Immature natural killer cell (primary cell): ENCODE data around the gene GABARAPL2. TPM values are rescaled to one million over a fixed set of nuclear protein-coding genes. Genes with fewer than 3 reads are reported as not detected.
"Not testable (repeated sequence)": the region's sequence is repeated elsewhere in the genome, so short reads cannot be mapped to it uniquely, and the experiment has no call there.

Experiments
- DNase-seq, 3 donors: peaks; one replicate each; pipeline ENCODE4 v3.0.0; 2022; ENCODE audit warnings: mixed read lengths in 1 of 3
- H3K27ac Mint-ChIP-seq, 6 donors: one replicate each; pipeline ENCODE4 v1.8.0; 2020; ENCODE audit warnings: mixed read lengths in 6 of 6, mild to moderate bottlenecking in 5 of 6, inconsistent platforms in 4 of 6, moderate library complexity in 3 of 6
- H3K27me3 Mint-ChIP-seq, 3 donors: one replicate each; pipeline ENCODE4 v1.8.0; 2020 to 2021; ENCODE audit warnings: low read depth in 3 of 3, mild to moderate bottlenecking in 3 of 3, mixed read lengths in 3 of 3, moderate library complexity in 3 of 3, inconsistent platforms in 1 of 3
- H3K36me3 Mint-ChIP-seq, 3 donors: one replicate each; pipeline ENCODE4 v1.8.0; 2020; ENCODE audit warnings: mixed read lengths in 3 of 3, inconsistent platforms in 2 of 3, mild to moderate bottlenecking in 2 of 3
- H3K4me1 Mint-ChIP-seq, 2 donors: one replicate each; pipeline ENCODE4 v1.8.0; 2020; ENCODE audit warnings: inconsistent platforms in 2 of 2, mild to moderate bottlenecking in 2 of 2, mixed read lengths in 2 of 2, moderate library complexity in 1 of 2
- H3K4me3 Mint-ChIP-seq, 5 donors: one replicate each; pipeline ENCODE4 v1.8.0; 2020; ENCODE audit warnings: mild to moderate bottlenecking in 5 of 5, mixed read lengths in 5 of 5, inconsistent platforms in 3 of 5, moderate library complexity in 3 of 5
- H3K9me3 Mint-ChIP-seq, 6 donors: one replicate each; pipeline ENCODE4 v1.8.0; 2020; ENCODE audit warnings: mild to moderate bottlenecking in 6 of 6, mixed read lengths in 6 of 6, inconsistent platforms in 4 of 6, moderate library complexity in 3 of 6
- polyA plus RNA-seq, 3 donors: library from polyadenylated mRNA; unstranded; fragments of 300-500 nt; fragmentation: Illumina TruSeq; gene quantifications; one replicate each; pipeline ENCODE4 v1.2.3, GENCODE V29; 2021

GABARAPL2 gene
- polyA plus RNA-seq, 3 donors from 2014 or later, result 204 to 272 (median 269) TPM

DNA sequence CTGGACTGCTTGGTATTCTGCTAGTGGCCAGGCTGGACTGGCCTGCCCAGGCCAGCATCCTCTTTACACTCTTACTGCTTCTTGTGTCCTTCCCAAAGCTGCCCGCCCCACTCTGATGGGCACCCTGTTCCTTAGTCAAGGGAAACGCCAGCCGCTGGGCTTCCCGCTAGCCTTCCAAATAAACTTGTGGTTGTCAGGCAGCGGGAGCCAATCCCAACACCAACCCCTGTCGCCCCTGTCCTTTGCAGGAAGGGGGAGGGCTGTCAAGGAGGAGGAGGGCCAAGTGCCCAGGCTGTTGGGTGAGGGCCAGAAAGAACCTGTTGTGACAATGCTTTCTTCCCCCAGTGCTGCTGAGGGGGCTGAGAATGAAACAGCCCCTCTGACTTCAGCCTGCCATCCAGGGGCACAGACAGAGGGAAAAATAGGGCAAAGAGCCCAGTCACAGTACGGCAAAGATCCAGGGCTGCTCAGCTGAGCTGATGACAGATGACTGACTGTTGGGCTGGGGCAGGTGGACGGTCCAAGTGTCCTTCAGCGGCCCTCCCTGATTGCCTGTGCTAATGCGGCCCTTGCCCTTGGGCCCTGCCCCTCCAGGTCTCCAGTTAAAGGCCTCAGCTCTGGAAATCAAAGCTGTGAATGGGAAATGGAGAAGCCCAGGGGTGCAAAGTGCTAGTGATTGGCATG lies 27.2 kb upstream of the GABARAPL2 start:
- H3K27me3 Mint-ChIP-seq, H3K9me3 Mint-ChIP-seq, H3K4me3 Mint-ChIP-seq, H3K4me1 Mint-ChIP-seq, DNase-seq, H3K36me3 Mint-ChIP-seq, H3K27ac Mint-ChIP-seq: not testable (repeated sequence)

DNA sequence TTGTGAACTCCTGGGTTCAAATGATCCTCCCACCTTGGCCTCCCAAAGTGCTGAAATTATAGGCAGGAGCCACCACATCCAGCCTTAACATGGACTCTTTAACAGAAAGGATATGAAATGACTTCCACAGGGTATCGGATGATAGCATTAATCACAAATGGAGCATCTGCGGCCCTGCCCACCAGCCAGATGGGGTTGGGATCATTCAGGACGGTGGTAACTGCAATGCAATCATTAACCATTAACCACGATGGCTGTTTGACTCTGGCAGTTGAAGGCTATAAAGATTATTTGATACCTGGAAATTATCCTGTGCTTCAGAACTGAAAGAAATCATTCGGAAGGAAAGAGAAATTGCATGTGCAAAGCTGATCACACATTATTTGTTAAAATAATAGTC lies 24.9 kb upstream of the GABARAPL2 start:
- Mint-ChIP-seq H3K27me3 (peaks cover 0 to 2% (median 0%) of the 10 kb centered on the region in 3 donors), H3K4me3 (no peak overlapping the region), H3K27ac (no peak overlapping the region), H3K36me3 (no peaks in the 10 kb centered on the region), H3K9me3 (no peaks in the 10 kb centered on the region), H3K4me1 (no peaks in the 10 kb centered on the region)
- no peak for DNase-seq

DNA sequence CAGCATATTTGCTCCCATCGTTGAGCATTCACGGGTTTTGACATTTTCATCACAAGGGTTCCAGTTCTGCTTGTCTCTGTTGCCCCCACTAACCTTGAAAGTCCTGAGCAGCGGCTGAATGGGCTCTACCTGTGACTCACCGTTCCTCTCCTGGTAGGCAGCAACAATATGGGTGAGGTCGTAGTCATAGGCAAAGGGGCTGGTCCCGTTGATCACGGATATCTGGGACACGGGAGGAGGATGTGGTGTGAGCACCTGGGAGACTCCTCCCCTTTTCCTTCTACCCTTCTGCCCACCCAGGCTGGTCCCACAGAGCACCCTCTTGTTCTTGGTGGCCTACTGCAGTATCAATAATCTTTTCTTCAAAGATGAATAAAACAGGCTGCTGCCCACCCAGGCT lies 23.7 kb upstream of the GABARAPL2 start:
- H3K27ac Mint-ChIP-seq, H3K4me3 Mint-ChIP-seq, H3K9me3 Mint-ChIP-seq, H3K27me3 Mint-ChIP-seq, DNase-seq, H3K36me3 Mint-ChIP-seq, H3K4me1 Mint-ChIP-seq: not testable (repeated sequence)

DNA sequence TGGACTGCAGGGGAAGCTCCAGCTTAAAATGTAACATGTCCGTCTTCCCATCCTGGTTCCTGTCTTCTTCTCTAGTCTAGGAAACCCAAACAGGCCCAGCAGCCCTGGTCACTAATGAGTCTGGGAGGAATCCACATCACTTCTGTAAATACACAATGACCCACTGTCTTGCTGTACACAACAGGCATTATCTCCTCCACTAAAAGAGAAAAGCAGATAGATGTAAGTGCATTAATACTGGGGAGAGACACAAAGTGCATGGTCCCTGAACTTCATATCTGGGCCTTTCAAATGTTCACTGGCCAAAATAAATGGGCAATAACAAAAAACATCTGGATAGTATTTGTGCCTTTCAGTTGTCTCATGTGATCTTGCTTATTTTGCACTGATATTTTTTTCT lies 20.3 kb upstream of the GABARAPL2 start:
- H3K27ac Mint-ChIP-seq, H3K36me3 Mint-ChIP-seq, H3K4me3 Mint-ChIP-seq, H3K27me3 Mint-ChIP-seq, DNase-seq, H3K4me1 Mint-ChIP-seq, H3K9me3 Mint-ChIP-seq: not testable (repeated sequence)

DNA sequence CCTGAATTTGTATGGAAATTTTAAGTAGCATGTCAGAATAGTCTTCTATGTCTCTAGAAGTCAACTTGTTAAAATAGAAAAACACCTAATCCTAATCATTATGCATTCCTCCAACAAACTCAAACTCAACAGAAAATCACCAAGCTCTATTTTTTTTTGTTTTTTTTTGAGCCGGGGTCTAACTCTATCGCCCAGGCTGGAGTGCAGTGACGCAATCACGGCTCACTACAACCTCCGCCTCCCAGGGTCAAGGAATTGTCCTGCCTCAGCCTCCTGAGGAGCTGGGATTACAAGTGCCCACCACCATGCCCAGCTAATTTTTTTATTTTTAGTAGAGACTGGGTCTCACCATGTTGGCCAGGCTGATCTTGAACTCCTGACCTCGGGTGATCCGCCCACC lies 19.9 kb upstream of the GABARAPL2 start:
- DNase-seq, result no peak
- Mint-ChIP-seq H3K27me3 (peaks cover 0 to 5% (median 2%) of the 10 kb centered on the region in 3 donors), H3K4me1 (no peaks in the 10 kb centered on the region), H3K4me3 (no peak overlapping the region), H3K9me3 (no peaks in the 10 kb centered on the region), H3K36me3 (no peaks in the 10 kb centered on the region), H3K27ac (no peak overlapping the region)

DNA sequence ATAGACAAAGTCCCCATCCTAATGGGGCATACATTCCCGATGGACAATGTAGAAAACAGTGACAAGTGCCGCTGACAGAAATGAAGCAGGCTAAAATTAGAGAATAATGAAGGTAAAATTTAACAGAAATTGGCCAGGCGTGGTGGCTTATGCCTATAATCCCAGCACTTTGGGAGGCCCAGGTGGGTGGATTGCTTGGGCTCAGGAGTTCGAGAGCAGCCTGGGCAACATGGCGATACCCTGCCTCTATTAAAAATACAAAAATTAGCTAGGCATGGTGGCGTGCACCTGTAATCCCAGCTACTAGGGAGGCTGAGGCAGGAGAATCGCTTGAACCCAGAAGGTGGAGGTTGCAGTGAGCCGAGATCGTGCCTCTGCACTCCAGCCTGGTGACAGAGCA lies 17.7 kb upstream of the GABARAPL2 start:
- not testable (repeated sequence) for H3K9me3 Mint-ChIP-seq, H3K27ac Mint-ChIP-seq, H3K4me3 Mint-ChIP-seq, DNase-seq, H3K4me1 Mint-ChIP-seq, H3K36me3 Mint-ChIP-seq
- H3K27me3 Mint-ChIP-seq, result peaks cover 1 to 10% (median 7%) of the 10 kb centered on the region in 3 donors

DNA sequence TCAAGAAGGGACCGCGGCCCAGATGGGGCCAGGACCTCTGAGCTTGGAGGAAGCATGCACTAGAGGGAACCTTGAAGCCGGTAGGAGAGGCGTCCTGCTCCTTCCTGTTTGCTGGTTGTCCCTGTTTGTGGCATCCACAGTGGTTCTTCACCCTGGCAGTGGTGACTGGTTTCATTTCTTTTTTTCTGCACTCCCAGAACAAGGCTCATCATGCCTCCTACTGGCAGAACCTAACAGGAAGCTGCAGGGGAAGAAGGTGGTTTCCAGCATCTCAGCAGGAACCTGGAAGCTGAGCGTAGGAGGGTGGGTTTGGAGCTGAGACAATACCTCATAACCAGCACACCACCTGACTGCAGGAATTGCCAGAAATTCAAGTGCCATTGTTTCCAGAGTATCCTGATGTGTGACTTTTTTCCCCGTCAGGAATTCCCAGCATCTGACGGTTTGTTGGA lies 15.9 kb upstream of the GABARAPL2 start:
- no peak for DNase-seq
- peaks cover 1 to 10% (median 5%) of the 10 kb centered on the region in 3 donors for H3K27me3 Mint-ChIP-seq

DNA sequence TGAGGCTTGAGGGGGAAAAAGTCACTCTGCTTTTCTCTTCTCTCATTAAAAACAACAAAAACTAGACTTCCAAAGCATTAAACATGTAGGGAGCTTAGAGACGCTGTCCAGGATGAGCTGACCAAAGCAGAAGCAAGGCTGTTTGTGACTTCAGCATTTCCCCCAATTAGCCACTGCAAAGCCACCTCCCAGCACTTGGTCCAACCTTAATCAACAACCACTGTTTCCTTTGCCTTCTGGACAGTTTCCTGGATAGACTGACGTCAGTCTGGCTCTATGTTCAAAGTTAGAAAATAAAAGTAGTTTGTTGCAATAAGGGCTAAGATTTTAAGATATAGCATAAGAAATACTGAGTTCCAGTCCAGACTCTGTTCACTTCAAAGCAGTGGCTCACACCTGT lies 13.2 kb upstream of the GABARAPL2 start:
- no peak for DNase-seq

More for the DNA sequence above, 15.9 kb upstream of the GABARAPL2 start:
- no peaks in the 10 kb centered on the region for H3K9me3 Mint-ChIP-seq
- H3K4me3 Mint-ChIP-seq, result no peak overlapping the region
- H3K27ac Mint-ChIP-seq, result no peak overlapping the region
- H3K36me3 Mint-ChIP-seq, result no peaks in the 10 kb centered on the region
- peaks cover 2% of the 10 kb centered on the region in 2 donors for H3K4me1 Mint-ChIP-seq

DNA sequence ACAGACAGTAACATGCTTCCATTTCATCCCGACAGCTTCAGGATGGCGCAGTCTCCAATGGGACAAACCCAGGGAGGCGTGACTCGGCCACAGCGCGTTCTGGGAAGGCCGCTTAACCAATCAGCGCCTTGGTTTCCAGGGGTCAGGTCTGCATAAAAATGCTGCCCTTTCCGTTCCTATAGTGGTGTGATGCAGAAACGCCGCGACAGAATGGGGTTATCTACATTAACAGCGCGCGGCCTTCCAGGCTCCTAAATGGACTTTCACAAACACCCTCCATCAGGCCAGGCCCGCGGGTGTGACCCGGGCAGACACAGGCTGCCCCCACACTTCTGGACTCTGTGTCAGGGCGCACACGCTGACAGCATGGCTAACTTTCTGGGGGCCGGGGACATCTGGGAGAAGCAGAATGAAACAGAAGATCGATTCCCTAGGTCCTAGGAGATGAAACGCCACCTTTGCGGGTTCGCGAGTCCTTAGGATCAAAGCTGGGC lies 10.9 kb upstream of the GABARAPL2 start:
- Mint-ChIP-seq H3K36me3 (no peaks in the 10 kb centered on the region), H3K27ac (peak overlapping the region; percentile 9 to 94 (median 81)), H3K4me3 (peak overlapping the region; percentile 84 to 91 (median 90)), H3K27me3 (peaks cover 5 to 9% (median 8%) of the 10 kb centered on the region in 3 donors), H3K9me3 (no peaks in the 10 kb centered on the region), H3K4me1 (peaks cover 12 to 14% of the 10 kb centered on the region in 2 donors)
- DNase-seq, result peak in 1 of 3 donors; percentile 6

More for the DNA sequence above, 13.2 kb upstream of the GABARAPL2 start:
- H3K27ac Mint-ChIP-seq, result no peak overlapping the region
- no peaks in the 10 kb centered on the region for H3K9me3 Mint-ChIP-seq
- peaks cover 5 to 10% (median 9%) of the 10 kb centered on the region in 3 donors for H3K27me3 Mint-ChIP-seq
- H3K4me3 Mint-ChIP-seq, result no peak overlapping the region
- no peaks in the 10 kb centered on the region for H3K36me3 Mint-ChIP-seq
- H3K4me1 Mint-ChIP-seq, result peaks cover 12 to 14% of the 10 kb centered on the region in 2 donors

DNA sequence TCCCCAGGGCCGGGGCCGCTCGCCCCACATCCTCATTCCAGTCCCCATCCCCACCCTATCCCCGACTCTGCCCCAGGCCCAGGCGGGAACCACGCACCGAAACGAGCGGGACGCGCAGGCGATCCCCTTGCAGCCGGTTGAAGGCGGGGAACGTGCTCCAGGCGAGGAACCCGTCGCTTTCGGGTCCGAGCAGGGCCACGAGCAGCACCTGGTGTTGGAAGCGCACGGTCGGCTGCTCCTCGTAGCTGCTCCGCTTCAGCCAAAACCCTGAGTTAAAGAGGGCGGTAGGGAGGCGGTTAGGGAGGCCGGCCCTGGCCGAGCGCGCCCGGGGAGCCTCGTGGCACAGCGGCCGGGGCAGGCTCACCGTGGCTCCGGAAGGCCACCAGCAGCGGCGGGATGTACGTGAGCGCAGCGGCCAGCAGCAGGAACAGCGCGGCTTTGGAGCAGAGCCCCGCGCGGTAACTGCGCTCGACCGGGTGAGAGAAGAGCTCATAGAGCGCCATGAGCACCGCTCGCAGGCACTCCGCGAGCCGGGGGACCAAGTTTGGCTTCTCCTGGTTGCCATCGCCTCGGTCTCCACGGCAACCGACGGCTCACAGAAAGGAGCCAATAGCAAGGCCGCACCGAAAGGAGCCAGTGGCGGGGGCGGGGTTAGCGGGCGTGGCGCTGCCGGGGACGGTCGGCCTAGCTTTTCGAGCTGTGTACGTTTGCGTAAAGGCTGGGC lies 10.3 kb upstream of the GABARAPL2 start, which contains the start of gene TMEM231:
Gene TMEM231, minus strand, starts transcription at position 546 of the 724 bp plus-strand sequence. Its CDS starts 43 bp downstream, at position 503.
- no peaks in the 10 kb centered on the region for H3K9me3 Mint-ChIP-seq
- H3K36me3 Mint-ChIP-seq, result no peaks in the 10 kb centered on the region
- peak; percentile 91 to 93 (median 91) for DNase-seq
- H3K27ac Mint-ChIP-seq, result peak within 1 kb of the TSS; percentile 76 to 97 (median 89)
- H3K4me3 Mint-ChIP-seq, result peak within 1 kb of the TSS; percentile 84 to 91 (median 90)
- H3K4me1 Mint-ChIP-seq, result peaks cover 12 to 14% of the 10 kb centered on the region in 2 donors
- H3K27me3 Mint-ChIP-seq, result peaks cover 5 to 9% (median 8%) of the 10 kb centered on the region in 3 donors

DNA sequence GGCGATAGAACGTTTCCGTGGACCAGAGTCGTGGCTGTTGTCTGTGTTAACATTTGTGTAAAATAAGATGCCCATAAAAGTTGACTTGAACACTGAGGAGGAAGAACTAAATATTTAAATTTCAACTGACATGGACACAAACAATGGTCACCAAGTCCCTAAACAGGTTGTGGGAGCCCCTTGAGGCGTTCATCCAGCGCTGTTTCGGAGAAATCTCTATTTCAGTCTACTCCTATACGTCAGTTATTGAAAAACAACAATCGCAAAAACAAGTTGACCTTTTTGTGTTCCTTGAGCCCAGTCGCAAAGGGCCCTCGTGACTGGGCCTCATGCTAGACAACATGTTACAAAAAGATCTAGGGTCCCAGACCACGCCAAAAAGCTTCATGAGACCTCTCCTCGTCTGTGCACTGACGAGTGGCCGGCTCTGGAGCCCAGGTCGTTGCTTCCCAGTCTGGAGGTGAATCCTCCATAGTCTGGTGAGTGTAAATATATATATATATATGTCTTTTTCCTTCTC lies 9.7 kb upstream of the GABARAPL2 start:
- Mint-ChIP-seq H3K4me3 (peak overlapping the region; percentile 84 to 91 (median 90)), H3K9me3 (no peaks in the 10 kb centered on the region), H3K27me3 (peaks cover 5 to 10% (median 8%) of the 10 kb centered on the region in 3 donors), H3K36me3 (no peaks in the 10 kb centered on the region), H3K4me1 (peaks cover 12 to 14% of the 10 kb centered on the region in 2 donors), H3K27ac (peak overlapping the region; percentile 76 to 97 (median 89))
- DNase-seq, result no peak

DNA sequence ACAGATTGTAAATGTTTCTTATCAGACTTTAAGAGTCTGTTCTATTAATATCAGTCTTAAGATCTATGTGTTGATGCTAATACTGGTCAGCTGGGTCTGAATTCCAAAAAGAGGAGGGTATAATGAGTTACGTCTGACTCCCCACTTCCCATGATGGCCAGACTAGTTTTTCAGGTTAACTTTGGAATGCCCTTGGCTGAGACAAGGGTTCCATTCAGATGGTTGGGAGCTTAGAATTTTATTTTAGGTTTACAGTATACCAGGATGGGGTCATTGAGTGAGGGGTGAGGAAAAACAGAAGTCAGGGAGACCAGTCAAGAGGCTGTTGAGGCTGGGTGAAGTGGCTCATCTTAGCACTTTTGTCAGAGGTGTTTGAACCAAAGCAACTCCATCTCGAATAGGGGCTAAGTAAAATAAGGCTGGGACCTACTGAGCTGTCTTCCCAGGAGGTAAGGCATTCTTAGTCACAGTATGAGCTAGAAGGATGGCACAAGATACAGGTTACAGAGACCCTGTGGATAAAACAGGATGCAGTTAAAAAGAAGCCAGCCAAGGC lies 7.3 kb upstream of the GABARAPL2 start:
- DNase-seq, result no peak
- no peaks in the 10 kb centered on the region for H3K36me3 Mint-ChIP-seq
- H3K27me3 Mint-ChIP-seq, result peaks cover 5 to 12% (median 10%) of the 10 kb centered on the region in 3 donors
- H3K9me3 Mint-ChIP-seq, result no peaks in the 10 kb centered on the region
- no peak overlapping the region for H3K27ac Mint-ChIP-seq
- no peak overlapping the region for H3K4me3 Mint-ChIP-seq
- peaks cover 12 to 14% of the 10 kb centered on the region in 2 donors for H3K4me1 Mint-ChIP-seq

DNA sequence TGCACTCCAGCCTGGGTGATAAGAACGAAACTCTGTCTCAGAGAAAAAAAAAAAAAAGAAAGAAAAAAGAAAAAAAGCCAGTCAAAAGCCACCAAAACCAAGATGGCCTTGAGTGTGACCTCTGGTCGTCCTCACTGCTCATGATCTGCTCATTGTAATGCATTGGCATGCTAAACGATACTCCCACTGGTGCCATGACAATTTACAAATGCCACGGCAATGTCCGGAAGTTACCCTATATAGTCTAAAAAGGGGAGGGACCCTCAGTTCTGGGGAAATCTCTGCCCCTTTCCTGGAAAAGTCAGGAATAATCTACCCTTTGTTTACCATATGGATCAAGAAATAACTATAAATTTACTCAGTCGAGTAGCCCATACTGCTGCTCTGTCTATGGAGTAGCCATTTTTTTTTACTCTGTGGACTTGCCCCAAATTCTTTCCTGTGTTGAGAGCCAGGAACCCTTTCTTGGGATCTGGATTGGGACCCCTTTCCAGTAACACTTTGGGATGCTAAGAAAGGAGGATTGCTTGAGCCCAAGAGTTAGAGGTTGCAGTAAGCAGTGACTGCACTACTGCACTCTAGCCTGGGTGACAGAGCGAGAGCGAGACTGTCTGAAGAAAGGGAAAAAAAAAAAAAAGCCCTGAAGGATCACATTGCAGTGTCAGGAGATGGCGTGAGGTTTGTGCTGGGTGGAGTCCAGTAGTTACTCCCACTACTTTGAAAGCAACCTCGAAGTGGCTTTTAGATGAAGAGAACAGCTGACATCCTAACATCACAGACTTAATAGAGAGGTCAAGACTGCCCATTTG lies 6.4 kb upstream of the GABARAPL2 start:
- no peaks in the 10 kb centered on the region for H3K9me3 Mint-ChIP-seq
- H3K4me1 Mint-ChIP-seq, result peaks cover 12 to 15% of the 10 kb centered on the region in 2 donors
- no peak overlapping the region for H3K27ac Mint-ChIP-seq
- H3K27me3 Mint-ChIP-seq, result peaks cover 5 to 14% (median 11%) of the 10 kb centered on the region in 3 donors
- no peak overlapping the region for H3K4me3 Mint-ChIP-seq
- H3K36me3 Mint-ChIP-seq, result no peaks in the 10 kb centered on the region
- no peak for DNase-seq
